PC-9 (cell line): ENCODE data around the gene RAG1.

Experiments
- CTCF ChIP-seq: fragments of 200-600 bp; sonication (generic); conservative IDR thresholded peaks from 2 replicates; pipeline ENCODE4 v1.6.1; 2017; ENCODE audit warnings: mixed run types, antibody characterized with exemption, mild to moderate bottlenecking, moderate library complexity
- EZH2 ChIP-seq: fragments of 200-600 bp; sonication (generic); IDR thresholded peaks from 2 replicates; pipeline ENCODE4 v1.8.0; 2017; ENCODE audit warnings: antibody characterized with exemption, low read depth

- TF ChIP-seq CTCF, result no peak
- no peak for TF ChIP-seq EZH2
These were observed 1.3 kb upstream of the RAG1 start for GRCh38 chr11:36566407-36567053.
